ENCODE data around the gene NAALAD2.
"Not testable (repeated sequence)": the region's sequence is repeated elsewhere in the genome, so short reads cannot be mapped to it uniquely, and the experiment has no call there.

NAALAD2 gene

DNA sequence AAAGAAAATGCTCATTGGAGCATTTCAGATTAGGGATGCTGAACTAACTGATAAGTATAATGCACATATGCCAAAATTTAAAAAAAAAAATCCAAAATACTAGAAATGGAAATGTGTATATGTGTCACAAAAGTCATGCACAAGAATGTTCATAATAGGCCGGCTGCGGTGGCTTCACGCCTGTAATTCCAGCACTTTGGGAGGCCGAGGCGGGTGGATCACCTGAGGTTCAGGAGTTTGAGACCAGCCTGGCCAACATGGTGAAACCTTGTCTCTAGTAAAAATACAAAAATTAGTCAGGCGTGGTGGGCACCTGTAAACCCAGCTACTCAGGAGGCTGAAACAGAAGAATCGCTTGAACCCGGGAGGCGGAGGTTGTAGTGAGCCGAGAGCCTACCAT lies 73.5 kb downstream of the NAALAD2 start:
- H3K4me1 ChIP-seq; DNase-seq (ENCODE audit: low spot score in 2 of 2); H3K4me3 ChIP-seq; H3K27me3 ChIP-seq (ENCODE audit: low read depth); in situ Hi-C loops (cut with MboI; ENCODE audit: low sequenced_read_pairs); H3K9me3 ChIP-seq: not testable (repeated sequence)
- peaks cover 85% of the 10 kb centered on the region for H3K36me3 ChIP-seq (replicated peaks)

DNA sequence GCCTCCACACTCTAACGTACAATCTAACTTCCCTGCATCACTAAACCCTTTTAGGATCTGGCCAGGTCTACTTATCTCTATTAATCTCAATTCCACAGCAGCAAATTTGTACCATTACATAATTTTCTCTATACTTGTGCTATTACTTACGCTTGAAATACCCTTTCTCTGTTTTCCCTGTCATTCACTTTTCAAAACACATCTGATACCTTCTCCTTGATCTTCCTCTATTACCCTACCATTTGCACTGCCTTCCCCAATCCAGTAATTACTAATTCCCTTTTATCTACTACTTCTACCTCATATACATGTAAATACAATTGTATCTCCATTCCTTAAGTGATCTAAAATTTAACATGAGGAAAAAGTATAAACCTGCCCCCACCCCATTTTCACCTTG lies 74.4 kb downstream of the NAALAD2 start:
- Histone ChIP-seq H3K9me3 (no peaks in the 10 kb centered on the region), H3K4me3 (no peak overlapping the region), H3K4me1 (no peaks in the 10 kb centered on the region), H3K36me3 (replicated peaks) (peaks cover 83% of the 10 kb centered on the region), H3K27me3 (ENCODE audit: low read depth) (no peaks in the 10 kb centered on the region)
- no peak for DNase-seq (ENCODE audit: low spot score in 2 of 2)
- in situ Hi-C loops (cut with MboI; ENCODE audit: low sequenced_read_pairs), result no loop called here

DNA sequence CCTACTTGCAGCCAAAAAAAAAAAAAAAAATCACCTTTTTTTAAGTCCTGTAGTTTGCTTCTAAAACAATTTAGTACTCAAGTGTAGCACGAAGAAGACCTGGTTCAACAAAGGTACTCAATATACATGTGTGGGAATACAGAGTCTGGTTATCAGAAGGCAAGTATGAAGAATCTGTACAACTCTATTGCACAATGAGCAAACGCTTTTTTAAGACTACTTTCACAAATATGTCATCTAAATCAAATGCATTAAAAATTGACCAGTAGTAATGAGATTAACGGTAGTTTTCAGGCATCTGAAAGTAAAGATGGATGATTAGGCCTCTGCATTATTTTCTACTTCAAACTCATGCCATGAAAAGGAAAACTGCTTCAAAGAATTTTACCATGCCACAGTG lies 78.9 kb downstream of the NAALAD2 start:
- peaks cover 10% of the 10 kb centered on the region for H3K4me1 ChIP-seq
- no peak overlapping the region for H3K4me3 ChIP-seq
- no peak for DNase-seq (ENCODE audit: low spot score in 2 of 2)
- H3K9me3 ChIP-seq, result no peaks in the 10 kb centered on the region
- no peaks in the 10 kb centered on the region for H3K27me3 ChIP-seq (ENCODE audit: low read depth)
- peaks cover 71% of the 10 kb centered on the region for H3K36me3 ChIP-seq (replicated peaks)
- in situ Hi-C loops (cut with MboI; ENCODE audit: low sequenced_read_pairs), result no loop called here

DNA sequence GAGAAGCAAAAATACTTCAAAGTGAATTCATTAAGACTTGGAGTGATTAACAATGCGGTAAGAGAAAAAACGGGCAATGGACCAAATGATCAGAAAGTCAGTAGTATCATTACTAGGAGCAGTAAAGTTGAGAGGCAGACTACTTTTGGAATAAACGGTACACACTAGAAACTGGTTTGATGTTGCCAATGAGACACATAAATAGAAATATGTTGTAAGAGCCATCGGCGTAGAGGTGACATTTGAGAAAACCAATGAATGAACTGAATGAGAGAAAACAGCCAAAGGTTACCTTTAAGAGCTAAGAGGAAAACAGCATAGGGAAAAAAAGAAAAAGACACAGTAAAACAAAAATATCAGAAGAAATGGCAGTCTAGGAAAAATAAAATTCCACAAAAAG lies 82.1 kb downstream of the NAALAD2 start:
- Histone ChIP-seq H3K36me3 (replicated peaks) (peaks cover 49% of the 10 kb centered on the region), H3K9me3 (no peaks in the 10 kb centered on the region), H3K4me3 (no peak overlapping the region), H3K4me1 (peaks cover 18% of the 10 kb centered on the region), H3K27me3 (ENCODE audit: low read depth) (no peaks in the 10 kb centered on the region)
- no peak for DNase-seq (ENCODE audit: low spot score in 2 of 2)
- in situ Hi-C loops (cut with MboI; ENCODE audit: low sequenced_read_pairs), result no loop called here

DNA sequence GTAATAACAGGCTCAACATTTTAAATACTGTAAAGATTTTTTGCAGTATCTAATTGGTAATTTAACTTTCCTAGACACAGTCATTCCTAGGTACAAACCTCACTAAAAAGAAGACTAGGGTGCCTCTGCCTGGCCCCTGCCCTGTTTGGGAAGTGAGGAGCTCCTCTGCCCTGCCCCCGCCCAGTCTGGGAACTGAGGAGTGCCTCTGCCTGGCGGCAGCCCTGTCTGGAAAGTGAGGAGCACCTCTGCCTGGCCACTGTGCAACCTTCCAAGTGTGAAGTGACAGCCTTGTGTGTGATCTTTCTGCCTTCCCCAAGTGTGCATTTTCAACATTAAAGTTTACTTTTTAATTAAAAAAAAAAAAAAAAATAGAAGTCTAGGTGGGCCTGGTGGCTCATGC lies 84.1 kb downstream of the NAALAD2 start:
- H3K36me3 ChIP-seq (replicated peaks), result peaks cover 35% of the 10 kb centered on the region
- in situ Hi-C loops (cut with MboI; ENCODE audit: low sequenced_read_pairs), result no loop called here
- H3K9me3 ChIP-seq, result no peaks in the 10 kb centered on the region
- no peaks in the 10 kb centered on the region for H3K27me3 ChIP-seq (ENCODE audit: low read depth)
- DNase-seq (ENCODE audit: low spot score in 2 of 2), result peak in 1 of 2 experiments; percentile 35
- peaks cover 18% of the 10 kb centered on the region for H3K4me1 ChIP-seq
- no peak overlapping the region for H3K4me3 ChIP-seq

DNA sequence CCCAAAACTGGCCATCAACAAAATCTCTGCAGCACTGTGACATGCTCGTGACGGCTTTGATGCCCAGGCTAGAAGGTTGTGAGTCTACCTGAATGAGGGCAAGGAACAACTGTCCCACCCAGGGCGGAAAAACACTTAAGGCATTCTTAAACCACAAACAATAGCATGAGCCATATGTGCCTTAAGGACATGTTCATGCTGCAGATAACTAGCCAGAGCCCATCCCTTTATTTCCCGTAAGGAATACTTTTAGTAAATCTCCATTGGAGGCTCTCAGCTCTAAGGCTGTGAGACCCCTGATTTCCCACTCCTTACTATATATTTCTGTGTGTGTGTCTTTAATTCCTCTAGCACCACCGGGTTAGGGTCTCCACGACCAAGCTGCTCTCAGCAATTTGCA lies 85.0 kb downstream of the NAALAD2 start:
- no peaks in the 10 kb centered on the region for H3K27me3 ChIP-seq (ENCODE audit: low read depth)
- in situ Hi-C loops (cut with MboI; ENCODE audit: low sequenced_read_pairs), result no loop called here
- H3K4me1 ChIP-seq, result peaks cover 25% of the 10 kb centered on the region
- no peaks in the 10 kb centered on the region for H3K9me3 ChIP-seq
- no peak for DNase-seq (ENCODE audit: low spot score in 2 of 2)
- peaks cover 27% of the 10 kb centered on the region for H3K36me3 ChIP-seq (replicated peaks)
- H3K4me3 ChIP-seq, result no peak overlapping the region

DNA sequence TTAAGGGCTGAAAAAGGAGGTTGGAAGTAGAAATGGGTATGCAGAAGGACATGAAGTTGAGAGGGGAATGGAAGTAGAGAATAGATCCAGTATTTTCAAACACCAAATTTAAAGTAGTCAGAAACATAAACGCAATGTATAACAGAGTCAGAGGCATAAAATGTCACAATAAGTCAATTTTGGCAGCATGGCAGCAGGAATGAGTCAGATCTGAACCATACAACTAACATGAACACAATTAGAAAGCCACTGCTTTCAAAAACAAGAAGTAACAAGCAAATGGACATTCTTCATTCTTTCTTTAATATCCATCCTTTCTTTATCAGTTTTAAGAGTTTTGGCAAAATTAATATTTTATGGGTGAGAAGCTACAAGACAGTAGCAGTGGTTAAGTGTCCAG lies 85.9 kb downstream of the NAALAD2 start:
- H3K4me3 ChIP-seq, result peak overlapping the region; percentile 88
- DNase-seq (ENCODE audit: low spot score in 2 of 2), result no peak
- no peaks in the 10 kb centered on the region for H3K9me3 ChIP-seq
- in situ Hi-C loops (cut with MboI; ENCODE audit: low sequenced_read_pairs), result no loop called here
- H3K27me3 ChIP-seq (ENCODE audit: low read depth), result no peaks in the 10 kb centered on the region
- H3K4me1 ChIP-seq, result peaks cover 27% of the 10 kb centered on the region
- H3K36me3 ChIP-seq (replicated peaks), result peaks cover 23% of the 10 kb centered on the region

DNA sequence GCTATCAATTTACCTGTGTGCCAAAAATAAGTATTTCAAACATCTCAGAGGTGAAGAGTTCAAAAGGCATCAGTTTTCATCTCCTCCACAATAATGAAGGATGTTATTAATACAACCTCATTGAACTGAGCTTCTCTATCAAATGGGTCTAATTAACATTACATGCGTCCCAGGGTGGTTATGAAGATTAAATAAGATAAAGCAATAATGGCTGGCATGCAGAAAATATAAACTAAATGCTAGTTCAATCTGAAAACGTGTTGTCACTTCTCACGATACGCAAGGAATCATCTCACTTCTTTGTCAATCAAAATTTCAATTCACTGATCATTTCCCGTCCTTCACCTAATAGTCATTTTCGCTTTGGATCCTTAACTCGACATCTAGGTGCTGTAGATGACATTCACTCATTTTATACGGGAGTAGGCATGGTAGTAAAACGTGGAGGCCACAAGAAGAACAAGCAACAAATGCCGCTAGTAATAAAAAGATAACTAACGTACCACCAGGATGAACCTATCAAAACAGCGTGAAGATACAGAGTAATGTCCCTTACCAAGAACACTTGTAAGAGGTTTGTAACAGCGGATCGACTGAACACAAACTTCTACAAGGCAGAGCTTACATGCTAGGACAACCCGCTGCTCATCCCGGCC lies 87.5 kb downstream of the NAALAD2 start:
- H3K9me3 ChIP-seq, result no peaks in the 10 kb centered on the region

DNA sequence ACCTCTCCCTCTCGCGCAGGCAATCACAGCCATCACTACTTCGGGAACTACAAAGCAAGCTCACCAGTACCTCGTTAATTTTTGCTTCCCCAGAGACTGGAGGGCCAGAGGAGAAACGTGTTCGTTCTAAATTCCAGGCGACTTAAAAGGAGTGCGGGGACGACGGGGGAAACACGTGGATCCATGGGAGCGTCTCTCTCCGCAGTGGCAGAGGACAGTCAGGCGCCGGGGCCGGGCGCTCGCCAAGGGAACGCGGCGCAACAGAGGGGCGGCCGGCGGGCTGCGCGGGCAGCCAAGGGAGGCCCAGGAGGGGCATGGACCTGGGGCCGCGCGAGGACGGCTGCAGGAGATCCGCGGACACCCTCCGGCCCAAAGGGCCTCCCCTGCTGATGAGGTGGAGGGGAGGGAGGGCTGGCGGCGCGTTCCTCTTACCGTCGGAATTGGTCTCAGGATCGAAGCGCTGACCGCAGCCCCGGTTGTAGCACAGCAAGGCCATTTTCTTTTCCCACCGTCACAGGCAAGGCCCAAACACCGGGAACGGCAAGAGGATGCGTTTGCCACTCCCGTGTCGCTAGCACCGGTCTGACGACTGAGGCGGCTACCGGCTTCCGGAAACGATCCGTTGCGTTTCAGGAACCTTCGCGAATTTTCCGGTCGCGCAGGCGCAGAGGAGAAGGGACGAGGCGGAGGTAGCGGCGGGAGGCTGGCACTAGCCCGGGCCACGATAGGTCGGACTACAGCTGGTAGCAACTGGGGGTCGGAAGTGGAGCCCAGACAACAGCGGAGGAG lies 88.2 kb downstream of the NAALAD2 start, which contains the start of gene CHORDC1:
CHORDC1 (minus strand) TSS at position 591 of the 789 bp plus-strand sequence; CDS start at position 496, 95 bp downstream.
- Histone ChIP-seq H3K27me3 (ENCODE audit: low read depth) (no peaks in the 10 kb centered on the region), H3K4me3 (peak within 1 kb of the TSS; percentile 88), H3K36me3 (replicated peaks) (peaks cover 18% of the 10 kb centered on the region), H3K4me1 (peaks cover 21% of the 10 kb centered on the region), H3K9me3 (no peaks in the 10 kb centered on the region)
- DNase-seq (ENCODE audit: low spot score in 2 of 2), result peak; percentile 77 to 92
- in situ Hi-C loops (cut with MboI; ENCODE audit: low sequenced_read_pairs), result no loop called here

More for the DNA sequence above, 87.5 kb downstream of the NAALAD2 start:
- Histone ChIP-seq H3K27me3 (ENCODE audit: low read depth) (no peaks in the 10 kb centered on the region), H3K36me3 (replicated peaks) (peaks cover 18% of the 10 kb centered on the region), H3K4me1 (peaks cover 22% of the 10 kb centered on the region), H3K4me3 (peak overlapping the region; percentile 88)
- DNase-seq (ENCODE audit: low spot score in 2 of 2), result no peak
- in situ Hi-C loops (cut with MboI; ENCODE audit: low sequenced_read_pairs), result no loop called here

DNA sequence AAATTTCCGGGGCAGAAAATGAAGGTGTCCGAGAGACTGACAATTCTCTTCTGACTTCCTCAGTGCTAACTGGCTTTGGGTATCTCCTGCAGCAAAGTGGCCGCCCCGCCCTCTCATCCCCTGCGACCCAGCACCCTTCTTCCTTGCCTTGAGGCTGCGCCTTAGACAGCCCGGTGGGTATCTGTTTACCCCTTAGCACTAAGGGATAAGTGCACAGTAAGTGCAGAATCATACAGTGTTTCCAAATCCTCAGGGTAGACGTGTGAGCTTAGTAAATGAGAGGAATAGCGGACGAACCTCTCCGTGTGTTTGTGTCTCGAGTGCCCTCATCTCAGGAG lies 88.8 kb downstream of the NAALAD2 start:
- H3K4me1 ChIP-seq, result peaks cover 18% of the 10 kb centered on the region
- H3K9me3 ChIP-seq, result no peaks in the 10 kb centered on the region
- in situ Hi-C loops (cut with MboI; ENCODE audit: low sequenced_read_pairs), result no loop called here
- DNase-seq (ENCODE audit: low spot score in 2 of 2), result no peak
- H3K36me3 ChIP-seq (replicated peaks), result peaks cover 14% of the 10 kb centered on the region
- H3K4me3 ChIP-seq, result peak overlapping the region; percentile 88
- no peaks in the 10 kb centered on the region for H3K27me3 ChIP-seq (ENCODE audit: low read depth)

DNA sequence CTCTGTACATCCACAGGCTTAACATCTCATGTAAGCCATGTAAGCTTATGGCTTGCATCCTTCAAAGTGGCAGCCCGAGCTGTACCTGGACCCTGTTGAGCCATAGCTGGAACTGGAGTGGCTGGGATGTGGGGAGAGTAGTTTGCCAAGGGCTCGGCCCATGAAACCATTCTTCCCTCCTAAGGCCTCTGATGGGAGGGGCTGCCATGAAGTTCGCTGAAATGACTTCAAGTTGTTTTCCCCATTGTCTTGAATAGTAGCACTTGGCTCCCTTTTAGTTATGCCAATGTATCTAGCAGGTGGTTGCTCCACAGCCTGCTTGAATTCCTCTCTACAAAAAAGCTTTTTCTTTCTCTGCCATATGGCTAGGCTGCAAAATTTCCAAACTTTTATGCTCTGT lies 93.6 kb downstream of the NAALAD2 start:
- in situ Hi-C loops (cut with MboI; ENCODE audit: low sequenced_read_pairs), result no loop called here
- no peak for DNase-seq (ENCODE audit: low spot score in 2 of 2)
- H3K36me3 ChIP-seq (replicated peaks), result no peaks in the 10 kb centered on the region
- no peaks in the 10 kb centered on the region for H3K27me3 ChIP-seq (ENCODE audit: low read depth)
- no peaks in the 10 kb centered on the region for H3K9me3 ChIP-seq
- H3K4me3 ChIP-seq, result no peak overlapping the region
- peaks cover 9% of the 10 kb centered on the region; the same call in 1 of the 2 replicates for H3K4me1 ChIP-seq

DNA sequence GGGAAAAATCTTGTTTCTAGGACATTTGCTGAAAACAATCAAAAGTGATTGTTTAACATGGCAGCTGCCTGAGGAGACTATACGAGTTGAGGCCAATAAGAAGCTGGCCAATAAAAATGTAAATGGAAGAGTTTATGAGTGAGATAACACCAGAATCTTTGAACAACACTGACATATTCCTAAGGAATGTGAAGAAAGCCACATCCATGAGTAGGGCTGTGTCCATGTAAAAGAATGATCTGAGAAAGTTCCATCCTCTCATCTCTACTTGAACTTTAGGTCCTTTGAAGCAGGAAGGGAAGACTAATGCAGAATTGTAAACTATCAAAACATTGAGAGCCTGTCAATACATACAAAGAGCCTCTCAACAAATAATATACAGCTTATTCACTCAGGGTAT lies 95.3 kb downstream of the NAALAD2 start:
- Histone ChIP-seq H3K27me3 (ENCODE audit: low read depth) (0 out of 2 replicates have a peak, but pooled peaks cover 3% of the 10 kb centered on the region), H3K4me1 (no peaks in the 10 kb centered on the region), H3K9me3 (no peaks in the 10 kb centered on the region), H3K36me3 (replicated peaks) (no peaks in the 10 kb centered on the region), H3K4me3 (no peak overlapping the region)
- in situ Hi-C loops (cut with MboI; ENCODE audit: low sequenced_read_pairs), result no loop called here
- DNase-seq (ENCODE audit: low spot score in 2 of 2), result no peak

DNA sequence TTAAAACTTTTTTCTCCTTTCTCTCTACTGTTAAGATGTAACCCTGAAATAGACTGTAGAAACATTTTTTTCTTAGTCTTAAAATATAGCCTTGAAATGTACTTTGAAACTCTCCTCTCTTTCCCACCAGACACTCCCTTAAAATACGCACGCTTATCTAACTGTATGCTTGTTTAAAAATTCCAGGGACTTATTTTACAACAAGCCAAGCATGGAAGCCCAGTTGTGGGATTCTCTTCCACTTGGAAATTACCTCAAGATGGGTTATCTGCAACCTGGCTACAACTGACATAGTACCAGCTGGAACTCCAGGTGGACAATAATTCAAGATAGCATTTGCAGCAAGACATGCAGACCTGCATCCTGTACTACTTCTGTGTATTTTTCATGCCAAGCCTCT lies 100.5 kb downstream of the NAALAD2 start:
- no peaks in the 10 kb centered on the region for H3K36me3 ChIP-seq (replicated peaks)
- in situ Hi-C loops (cut with MboI; ENCODE audit: low sequenced_read_pairs), result no loop called here

DNA sequence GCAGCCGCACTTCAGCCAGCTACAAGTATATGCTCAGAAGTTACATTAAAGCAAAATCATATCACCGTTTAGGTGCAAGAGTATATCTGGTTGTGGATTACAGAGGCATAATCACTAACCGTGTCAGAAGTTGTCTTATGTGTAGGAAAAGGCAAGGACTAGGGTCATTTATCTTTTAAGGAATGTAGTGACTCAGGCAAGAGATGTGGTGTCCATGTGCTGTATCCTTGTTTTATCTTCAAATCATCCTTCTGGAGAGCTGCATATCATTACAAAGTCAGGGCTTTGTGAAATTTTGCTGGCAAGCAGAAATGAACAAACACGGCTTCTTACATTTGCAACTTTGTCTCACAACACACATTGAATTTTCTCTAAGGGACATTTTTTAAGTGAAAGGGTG lies 101.1 kb downstream of the NAALAD2 start:
- H3K27me3 ChIP-seq (ENCODE audit: low read depth), result 0 out of 2 replicates have a peak, but pooled peaks cover 3% of the 10 kb centered on the region
- H3K36me3 ChIP-seq (replicated peaks), result no peaks in the 10 kb centered on the region
- no peaks in the 10 kb centered on the region for H3K9me3 ChIP-seq
- in situ Hi-C loops (cut with MboI; ENCODE audit: low sequenced_read_pairs), result no loop called here
- no peak overlapping the region for H3K4me3 ChIP-seq
- no peak for DNase-seq (ENCODE audit: low spot score in 2 of 2)
- no peaks in the 10 kb centered on the region for H3K4me1 ChIP-seq

More for the DNA sequence above, 100.5 kb downstream of the NAALAD2 start:
- Histone ChIP-seq H3K27me3 (ENCODE audit: low read depth) (0 out of 2 replicates have a peak, but pooled peaks cover 3% of the 10 kb centered on the region), H3K4me3 (no peak overlapping the region), H3K9me3 (no peaks in the 10 kb centered on the region), H3K4me1 (no peaks in the 10 kb centered on the region)
- no peak for DNase-seq (ENCODE audit: low spot score in 2 of 2)
